Activated CD4-positive, alpha-beta T cell treated with anti-CD3 and anti-CD28 coated beads for 4 hours (primary cell): ENCODE results near the gene ZKSCAN8.
"Not testable (repeated sequence)": the region's sequence is repeated elsewhere in the genome, so short reads cannot be mapped to it uniquely, and the experiment has no call there.

Experiments
- DNase-seq, 2 donors: peaks; one replicate each; pipeline ENCODE4 v3.0.0-alpha.2; 2020

ZKSCAN8 gene

DNA sequence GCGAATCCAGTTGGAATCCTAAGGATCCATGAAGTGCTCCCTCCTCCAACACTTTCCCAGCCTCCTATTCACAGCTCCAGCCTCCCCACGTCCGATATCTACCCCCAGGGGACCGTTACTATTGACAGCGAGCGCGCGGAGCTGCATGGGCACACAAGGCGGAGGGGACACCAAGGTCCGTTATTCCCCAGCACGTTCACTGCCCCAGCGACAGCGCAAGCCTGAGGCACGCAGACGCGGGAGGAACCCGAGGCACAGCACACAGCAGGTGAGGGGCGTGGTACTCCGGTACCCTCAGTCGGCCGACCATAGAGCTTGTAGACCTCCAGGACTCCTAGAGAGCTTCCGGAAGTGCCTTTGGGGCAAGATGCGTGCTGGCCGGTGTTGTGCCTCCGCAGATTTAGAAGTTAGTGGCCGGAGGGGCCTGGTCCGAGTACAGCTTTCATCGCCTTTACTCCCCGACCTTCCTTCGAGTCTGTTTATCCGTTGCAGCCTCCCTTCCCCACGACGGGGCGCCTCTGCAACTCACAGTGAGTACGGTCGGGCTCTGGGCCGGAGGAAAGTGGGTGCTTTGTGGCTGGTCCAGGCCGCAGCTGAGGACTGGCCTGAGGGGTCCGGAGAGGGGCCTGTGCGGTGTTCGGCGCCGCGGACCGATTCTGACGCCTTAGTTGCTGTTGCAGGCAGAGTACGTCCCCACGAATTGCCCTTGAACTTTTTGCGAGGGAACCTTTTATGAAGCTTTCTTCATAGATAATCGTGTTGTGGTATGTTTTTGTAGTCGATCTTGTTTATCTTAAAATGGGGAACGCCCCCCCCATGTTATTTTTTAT, at the start of gene ZKSCAN8:
Gene ZKSCAN8, plus strand, starts transcription at position 384 of the 830 bp plus-strand sequence. CDS start 6,525 bp downstream, outside the sequence.
- DNase-seq, result peak; percentile 72 to 78

DNA sequence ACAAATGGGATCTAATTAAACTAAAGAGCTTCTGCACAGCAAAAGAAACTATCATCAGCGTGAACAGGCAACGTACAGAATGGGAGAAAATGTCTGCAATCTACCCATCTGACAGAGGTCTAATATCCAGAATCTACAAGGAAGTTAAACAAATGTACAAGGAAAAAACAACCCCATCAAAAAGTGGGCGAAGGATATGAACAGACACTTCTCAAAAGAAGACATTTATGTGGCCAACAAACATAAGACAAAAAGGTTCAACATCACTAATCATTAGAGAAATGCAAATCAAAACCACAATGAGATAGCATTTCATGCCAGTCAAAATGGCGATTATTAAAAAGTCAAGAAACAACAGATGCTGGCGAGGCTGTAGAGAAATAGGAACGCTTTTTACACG, 39.5 kb upstream of the ZKSCAN8 start:
- not testable (repeated sequence) for DNase-seq

DNA sequence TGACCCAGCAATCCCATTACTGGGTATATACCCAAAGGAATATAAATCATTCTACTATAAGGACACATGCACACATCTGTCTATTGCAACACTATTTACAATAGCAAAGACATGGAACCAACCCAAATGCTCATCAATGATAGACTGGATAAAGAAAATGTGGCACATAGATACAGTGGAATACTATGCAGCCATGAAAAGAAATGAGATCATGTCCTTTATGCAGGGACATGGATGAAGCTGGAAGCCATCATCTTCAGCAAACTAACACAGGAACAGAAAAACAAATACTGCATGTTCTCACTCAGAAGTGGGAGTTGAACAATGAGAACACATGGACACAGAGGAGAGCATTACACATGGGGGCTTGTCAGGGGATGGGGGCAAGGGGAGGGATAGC, 39.0 kb upstream of the ZKSCAN8 start:
- DNase-seq, result not testable (repeated sequence)

DNA sequence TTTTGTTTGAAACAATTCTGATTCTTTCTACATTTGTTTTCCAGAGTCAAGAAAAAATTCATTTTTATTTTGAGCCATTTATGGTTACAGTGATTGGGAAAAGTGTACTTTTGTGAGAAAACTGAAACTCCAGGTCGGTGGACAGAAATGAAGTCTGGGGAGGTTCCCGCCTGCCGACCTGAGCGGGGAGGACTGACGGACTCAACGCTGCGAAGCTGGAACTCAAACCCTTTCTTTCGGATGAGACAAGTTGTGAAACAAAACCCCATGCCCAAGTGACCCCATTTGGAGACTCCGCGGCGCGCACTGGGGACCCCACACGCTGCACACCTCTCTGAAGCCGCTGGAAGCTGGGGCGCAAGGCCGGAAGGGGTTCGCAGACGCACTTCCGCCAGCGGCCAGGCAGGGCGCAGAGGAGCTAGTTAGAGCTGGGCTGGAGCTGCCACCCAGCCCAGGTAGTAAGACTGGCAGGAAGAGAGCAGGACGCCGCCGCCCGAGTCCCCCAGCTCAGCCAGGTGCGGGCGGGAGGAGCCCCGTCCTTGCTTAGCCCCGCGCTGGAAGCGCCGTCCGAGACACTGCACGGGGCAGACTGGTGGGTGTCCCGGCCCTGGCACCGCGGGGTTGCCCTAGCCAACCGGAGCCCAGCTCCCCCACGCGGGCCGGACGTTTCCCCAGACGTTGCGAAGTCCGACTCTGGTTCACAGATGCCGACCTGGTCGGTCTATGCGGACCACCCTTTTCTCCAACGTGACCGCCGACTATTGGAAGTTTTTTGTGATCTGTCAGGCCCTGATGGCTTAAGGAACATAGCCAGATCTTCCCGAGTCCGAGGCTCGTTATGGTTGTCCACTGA, 37.1 kb upstream of the ZKSCAN8 start:
- peak; percentile 81 to 83 for DNase-seq

DNA sequence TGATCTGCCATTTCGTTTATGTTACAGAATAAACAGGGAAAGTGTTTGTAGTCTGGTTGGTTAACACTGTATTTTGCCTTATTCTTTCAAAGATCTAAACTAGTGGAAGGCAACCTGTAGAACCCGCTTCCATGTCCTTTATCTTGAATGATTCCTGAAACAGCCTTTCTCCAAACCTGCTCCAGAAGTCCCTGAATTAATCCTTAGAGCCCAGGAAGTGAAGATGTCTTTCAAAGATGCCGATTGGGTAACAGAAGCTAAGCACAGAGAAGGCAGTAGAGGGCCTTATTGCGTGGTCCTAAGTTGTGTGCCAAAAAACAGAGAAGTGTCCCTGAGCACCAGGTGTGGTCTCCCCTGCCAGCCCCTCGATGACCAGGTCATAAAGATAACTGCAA, 36.4 kb upstream of the ZKSCAN8 start:
- no peak for DNase-seq

DNA sequence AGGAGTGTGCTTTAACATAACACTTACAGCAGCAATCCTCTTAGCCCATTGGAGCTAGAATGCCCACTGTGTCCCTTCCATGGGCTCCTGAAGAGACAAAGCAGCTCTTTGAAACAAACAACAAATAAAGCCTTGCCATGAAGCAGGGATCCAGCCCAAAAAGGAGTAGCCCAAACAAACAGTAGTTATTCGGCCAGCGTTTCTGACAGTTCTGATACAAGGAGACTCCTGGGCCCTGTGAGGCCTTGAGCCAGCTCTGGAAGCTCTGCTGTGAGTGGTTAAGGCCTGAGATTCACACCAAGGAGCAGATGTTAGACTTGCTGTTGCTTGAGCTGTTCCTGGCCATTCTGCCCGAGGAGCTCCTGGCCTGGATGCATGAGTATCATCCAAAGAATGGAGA, 34.2 kb upstream of the ZKSCAN8 start:
- no peak for DNase-seq

DNA sequence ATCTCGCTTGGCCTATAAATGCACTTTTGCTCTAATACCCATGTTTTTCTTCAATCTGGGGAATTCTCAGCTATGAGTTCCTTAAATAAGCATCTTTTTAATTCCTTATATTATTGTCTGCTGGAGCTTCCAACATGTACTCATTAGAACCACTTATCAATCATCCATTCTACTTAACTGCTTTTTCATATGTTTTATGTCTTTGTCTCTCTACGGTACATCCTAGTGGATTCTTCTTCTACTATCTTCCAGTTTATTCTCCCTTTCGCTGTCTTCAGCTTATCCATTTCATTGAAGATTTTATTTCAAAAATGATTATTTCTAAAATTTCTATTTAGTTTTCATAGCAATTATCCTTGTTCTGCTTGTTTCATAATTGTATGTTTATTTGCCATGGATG, 29.7 kb upstream of the ZKSCAN8 start:
- no peak for DNase-seq

DNA sequence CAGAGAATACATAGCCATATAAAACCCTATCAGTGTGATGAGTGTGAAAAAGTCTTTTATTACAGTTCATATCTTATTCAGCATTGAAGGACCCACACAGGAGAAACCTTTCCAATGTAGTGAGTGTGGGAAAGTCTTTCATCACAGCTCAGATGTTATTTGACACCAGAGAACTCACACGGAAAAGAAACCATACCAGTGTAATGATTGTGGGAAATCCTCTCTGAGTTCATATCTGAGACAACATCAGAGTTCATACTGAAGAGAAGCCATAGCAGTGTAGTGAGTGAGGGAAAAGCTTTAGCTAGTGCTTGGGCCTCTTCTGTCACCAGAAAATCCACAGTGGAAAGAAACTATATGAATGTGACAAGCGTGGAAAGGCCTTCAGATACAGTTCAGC, 25.9 kb upstream of the ZKSCAN8 start:
- DNase-seq, result no peak

DNA sequence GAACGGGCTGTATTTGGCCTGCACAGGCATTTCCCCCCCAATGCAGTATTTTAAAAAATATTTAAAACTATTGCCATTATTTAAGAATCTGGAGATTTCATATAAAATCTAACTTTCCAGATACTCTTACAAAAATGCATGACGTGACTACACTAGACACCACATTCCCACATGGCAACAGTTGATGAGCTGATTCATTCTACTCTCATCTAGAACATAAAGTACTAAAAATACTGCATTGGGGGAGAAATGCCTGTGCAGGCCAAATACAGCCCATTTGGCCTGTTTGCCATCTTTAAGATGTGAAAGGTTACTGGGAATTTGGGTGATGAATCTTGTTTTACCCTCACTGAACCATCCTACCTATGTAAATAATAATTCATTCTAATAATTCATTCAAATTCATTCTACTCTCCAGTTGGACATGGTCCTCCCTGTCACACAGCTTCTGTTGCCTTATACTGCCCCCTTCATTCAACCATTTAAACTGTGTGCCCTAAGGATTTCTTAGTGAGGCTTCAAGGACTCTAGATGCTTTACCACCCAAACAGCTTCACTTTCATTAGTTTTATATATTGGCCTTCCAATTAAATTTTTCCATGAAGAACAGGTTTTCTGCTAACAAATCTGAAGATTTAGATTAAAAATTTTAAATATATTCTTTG, 24.2 kb upstream of the ZKSCAN8 start:
- DNase-seq, result no peak

DNA sequence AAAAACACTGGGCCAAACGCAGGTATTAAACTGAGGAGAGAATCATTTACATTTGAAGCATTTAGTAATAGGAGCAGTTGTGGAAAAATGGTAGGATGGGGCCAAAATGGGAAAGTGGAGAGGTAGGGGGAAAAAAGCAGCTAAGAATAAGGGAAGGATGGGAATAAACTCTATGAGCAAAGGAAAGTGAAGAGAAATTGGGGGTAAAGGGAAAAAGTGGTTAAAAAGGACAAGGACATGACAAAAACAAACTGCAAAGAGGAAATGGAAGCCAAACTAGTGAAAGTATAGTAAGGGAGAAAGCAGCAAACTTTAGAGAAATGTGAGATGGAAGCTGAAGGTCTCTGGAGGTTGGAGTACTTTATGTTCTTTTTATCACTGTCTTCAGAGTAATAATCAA, 23.5 kb upstream of the ZKSCAN8 start:
- no peak for DNase-seq

DNA sequence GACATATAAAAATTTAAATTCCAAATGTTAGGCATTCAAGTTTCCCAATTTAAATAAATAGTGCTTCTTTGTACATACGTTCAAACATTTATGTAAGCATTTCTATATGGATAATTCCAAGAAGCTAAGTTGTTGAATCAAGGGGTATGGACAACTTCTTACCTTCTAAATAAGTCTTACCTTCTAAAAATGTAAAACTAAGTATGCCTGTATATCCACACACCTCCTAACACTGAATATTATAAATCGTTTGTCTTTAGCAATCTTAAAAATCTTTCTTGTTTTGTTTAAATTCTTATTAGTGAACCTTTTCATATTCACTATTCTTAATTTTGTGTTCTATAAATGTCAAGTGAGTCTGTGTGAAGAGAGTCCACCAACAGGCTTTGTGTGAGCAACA, 19.8 kb upstream of the ZKSCAN8 start:
- no peak for DNase-seq

DNA sequence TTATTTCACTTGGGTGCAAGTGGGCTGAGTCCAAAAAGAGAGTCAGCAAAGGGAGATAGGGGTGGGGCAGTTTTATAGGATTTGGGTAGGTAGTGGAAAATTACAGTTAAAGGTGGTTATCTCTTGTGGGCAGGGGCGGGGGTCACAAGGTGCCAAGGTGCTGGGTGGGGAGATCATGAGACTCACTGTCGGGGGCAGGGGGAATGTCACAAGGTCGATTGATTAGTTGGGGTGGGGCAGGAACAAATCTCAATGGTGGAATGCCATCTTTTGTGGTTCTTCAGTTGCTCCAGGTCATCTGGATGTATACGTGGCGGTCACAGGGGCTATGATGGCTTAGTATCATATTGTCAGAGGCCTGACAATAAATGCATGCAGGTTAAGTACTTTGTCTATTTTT, 19.4 kb upstream of the ZKSCAN8 start:
- not testable (repeated sequence) for DNase-seq

DNA sequence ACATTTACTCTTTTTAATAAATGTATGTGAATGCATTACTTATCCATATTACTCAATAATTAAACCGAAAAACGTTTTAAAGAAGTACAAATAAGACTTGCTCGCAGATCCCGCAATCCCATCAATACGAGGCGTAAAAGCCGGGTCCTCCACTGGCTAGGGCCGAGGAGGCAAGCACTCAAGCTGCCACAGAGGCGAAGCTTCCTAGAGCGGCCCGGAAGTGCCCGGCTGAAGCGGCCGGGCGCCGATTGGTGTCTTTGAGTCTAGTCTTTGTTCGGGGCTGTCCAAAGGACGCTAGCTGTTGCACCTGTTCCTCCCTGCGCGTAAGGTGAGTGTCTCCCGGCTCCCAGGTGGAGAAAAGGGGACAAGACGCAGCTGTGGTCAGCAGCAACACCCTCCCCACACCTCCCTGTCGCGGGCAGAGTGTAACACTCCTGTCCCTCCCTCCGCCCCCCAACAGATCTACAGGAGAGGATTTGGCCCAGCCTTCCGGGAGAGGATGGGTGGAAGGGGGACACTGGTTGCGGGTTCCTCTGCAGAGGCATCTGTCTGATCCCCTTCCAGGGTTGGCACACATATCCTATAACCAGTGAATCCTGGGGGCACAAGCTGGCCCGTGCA, 17.2 kb upstream of the ZKSCAN8 start, which contains the start of gene ZSCAN16:
Gene ZSCAN16, plus strand, starts transcription at position 260 of the 621 bp plus-strand sequence. CDS start 835 bp downstream, outside the sequence.
- DNase-seq, result peak; percentile 56 to 67

DNA sequence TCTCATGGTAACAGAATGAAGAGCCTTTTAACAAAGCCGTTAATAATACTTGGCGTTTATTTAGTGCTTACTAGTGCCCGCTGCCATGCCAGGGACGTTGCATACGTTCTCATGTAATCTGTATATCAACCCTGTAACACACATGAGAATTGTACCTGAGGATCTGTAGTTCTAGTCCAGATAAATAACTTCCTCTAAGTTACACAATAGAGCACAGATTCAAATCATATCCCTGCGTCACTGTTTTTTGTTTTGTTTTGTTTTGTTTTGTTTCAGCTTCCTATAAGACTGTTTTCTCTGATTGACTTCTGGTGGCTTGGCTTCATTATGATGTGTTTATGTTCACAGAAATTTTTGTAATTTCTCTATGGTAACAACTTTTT, 16.7 kb upstream of the ZKSCAN8 start:
- DNase-seq, result no peak

DNA sequence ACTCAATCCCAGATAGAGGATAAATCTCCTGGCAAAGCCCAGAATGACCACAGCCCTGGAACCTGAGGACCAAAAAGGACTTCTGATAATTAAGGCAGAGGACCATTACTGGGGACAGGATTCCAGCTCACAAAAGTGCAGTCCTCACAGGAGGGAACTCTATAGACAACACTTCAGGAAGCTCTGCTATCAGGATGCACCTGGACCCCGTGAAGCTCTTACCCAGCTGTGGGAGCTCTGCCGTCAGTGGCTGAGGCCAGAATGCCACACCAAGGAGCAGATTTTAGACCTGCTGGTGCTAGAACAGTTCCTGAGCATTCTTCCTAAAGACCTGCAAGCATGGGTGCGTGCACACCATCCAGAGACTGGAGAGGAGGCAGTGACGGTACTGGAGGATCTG, 16.3 kb upstream of the ZKSCAN8 start:
- no peak for DNase-seq

DNA sequence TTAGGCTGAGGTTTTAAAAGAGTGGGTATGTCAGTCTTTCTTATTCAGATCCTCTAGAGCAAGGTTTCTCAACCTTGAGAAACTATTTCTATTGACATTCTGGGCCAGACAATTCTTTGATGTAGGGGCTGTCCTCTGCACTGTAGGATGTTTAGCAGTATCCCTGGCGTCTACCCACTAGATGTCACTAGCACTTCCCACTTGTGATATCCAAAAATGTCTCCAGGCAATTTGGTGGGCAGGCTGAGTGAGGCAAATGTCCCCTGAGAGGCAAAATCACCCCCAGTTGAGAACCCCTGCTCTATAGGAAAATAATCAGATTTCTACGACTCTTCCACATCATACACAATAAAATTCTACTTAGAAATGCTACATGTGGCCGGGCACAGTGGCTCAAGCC, 7.7 kb upstream of the ZKSCAN8 start:
- peak in 1 of 2 donors; percentile 23 for DNase-seq

DNA sequence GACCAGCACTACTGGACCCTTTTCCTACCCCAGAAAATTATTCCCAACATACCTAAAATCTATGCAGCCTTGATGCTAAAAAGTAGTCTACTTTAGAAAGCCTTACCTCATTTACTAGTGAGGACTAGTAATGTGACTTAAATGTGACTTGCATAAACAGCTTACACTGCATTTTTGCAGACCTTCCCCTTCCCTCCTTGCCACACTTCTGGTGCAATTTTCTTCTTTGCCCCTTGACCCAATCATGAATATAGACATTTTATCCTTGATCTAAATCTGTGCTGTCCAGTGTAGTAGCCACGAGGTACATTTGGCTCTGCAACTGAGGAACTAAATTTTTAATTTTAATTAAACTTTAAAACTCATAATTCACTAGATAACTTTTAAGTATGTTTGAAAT, 7.0 kb upstream of the ZKSCAN8 start:
- DNase-seq, result no peak

DNA sequence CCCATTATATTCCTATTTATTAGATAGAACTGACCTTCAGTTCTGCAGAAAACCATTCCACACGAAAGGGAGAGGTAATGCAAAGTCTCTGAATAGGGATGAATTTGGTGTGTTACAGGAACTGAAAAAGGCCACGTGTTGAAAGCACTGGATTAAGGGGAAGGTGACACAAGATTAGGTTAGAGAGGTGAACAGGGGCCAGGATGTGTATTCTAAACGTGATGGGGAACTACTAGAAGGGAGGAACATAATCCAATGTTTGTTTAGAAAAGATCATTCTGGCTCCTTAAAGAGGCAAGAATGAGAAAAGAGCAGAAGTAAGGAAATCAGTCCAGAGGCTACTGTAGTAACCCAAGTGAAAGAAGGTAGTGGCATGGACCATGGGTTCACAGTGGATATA, 6.3 kb upstream of the ZKSCAN8 start:
- no peak for DNase-seq

DNA sequence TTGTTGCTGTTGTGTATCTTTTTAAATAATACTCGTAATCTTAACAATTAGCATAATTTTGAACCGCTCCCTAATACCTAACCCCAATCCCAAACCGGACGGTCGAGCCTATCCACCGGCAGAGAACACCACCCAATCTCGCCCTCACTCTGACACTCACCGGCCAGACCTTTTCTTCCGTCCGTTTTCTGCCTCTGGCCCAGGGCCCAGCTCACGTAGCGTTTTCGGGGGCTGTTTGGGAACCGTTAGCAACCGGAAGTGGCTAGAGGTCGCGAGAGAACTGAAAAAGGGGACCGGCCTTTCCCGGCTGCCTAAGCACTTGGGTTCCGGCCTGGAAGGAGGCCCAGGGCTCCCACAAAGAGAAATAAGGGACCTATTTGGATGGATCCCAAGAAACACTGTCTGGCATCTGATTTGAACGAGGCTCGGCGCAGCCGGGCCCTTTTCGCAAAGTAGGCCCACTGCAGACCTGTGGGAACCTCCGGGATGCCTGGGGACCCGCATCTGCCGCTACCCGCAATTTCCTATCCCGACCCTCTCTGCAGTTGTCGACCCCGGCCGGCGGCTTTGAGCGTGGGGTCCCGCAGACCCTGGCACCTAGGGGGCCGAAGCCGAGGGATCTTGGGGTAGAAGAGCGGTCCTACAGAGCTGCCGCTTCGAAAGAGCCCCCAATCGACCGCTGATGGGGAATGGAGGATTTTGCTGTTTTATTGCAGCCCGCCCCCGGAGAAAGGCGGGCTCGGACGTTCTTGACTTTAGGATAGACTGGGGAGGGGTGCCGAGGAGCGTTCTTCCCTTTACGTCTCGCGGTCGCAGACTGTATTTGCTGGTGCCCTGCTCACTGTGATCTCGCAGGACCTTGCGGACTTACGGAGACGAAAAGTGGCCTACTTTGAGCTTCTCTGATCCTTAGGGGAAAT, 4.8 kb upstream of the ZKSCAN8 start:
- DNase-seq, result peak; percentile 74 to 75

DNA sequence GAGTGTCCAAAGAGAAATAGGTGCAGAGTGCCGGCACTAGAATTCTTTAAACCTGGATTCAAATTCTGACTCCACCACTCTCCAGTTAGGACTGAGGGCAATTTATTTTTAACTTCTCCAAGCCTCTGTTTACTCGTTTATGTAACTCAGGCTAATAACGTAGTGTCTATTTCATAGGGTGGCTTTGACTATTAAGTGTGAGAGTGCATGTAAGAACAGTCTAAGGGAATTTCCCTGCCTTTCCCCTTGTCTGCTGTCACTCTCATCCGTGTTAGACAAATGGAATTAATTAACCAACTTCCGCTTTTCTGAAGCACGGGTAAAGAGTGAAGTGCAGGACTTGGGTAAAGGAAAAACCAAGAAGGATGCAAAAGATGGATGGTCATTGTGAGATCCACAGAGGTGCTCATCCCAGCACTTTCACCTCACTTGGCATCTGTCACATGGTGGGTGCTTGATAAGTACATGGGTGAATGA, 4.1 kb upstream of the ZKSCAN8 start:
- peak; percentile 32 to 44 for DNase-seq

DNA sequence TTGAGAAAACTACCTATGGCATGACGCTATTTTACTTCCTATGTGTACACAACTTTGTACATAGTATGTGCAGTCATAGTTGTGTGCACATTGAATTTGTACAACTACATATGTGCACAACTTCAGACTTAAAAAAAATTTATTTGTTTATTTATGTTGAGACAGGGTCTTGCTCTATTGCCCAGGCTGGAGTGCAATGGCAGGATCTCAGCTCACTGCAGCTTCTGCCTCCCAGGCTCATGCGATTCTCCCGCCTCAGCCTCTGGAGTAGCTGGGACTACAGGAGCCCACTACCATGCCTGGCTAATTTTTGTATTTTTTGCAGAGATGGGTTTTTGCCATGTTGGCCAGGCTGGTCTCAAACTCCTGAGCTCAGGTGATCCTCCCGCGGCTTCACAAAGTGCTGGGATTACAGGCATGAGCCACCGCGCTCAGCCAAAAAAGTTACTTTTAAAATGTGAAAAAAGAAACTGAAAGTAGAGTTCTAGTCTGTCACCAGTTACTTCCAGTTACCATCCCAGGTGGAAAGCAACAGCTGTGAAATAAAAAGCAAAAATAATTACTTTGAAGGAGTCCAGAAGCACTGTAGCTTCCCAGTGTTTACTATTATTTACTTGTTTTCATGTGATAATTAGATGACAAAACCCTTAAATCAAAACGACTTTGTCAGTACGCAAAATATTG, 1.7 kb upstream of the ZKSCAN8 start:
- DNase-seq, result no peak
